ENCODE data around the gene RCL1.

RCL1 gene

GRCh38 chr9:4815381-4815956 lies 22.7 kb downstream of the RCL1 start:
- DNase-seq = no peak

DNA sequence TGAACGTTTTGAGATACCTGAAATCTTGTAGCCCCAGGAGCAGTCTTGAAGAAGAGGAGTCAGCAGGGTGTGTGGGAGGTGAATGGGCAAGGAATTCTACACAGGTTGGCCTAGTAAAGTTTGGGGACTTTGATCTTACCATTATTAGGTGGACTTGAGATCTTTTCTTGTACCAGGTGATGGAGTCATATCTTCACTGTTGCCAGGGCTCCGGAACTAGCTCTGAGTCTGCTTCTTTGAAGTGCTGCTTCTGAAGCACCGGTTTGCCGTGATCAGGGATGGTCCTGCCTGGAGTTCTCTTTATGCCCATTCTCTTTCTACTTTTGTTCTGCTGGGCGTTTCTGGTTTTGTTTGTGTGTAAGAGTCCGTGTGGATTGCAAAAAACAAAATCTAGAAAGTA lies 27.4 kb downstream of the RCL1 start:
- DNase-seq = no peak

- no peak for DNase-seq
These were observed 28.4 kb downstream of the RCL1 start for GRCh38 chr9:4821133-4821532.

GRCh38 chr9:4822057-4822456 lies 29.3 kb downstream of the RCL1 start:
- no peak for DNase-seq

DNA sequence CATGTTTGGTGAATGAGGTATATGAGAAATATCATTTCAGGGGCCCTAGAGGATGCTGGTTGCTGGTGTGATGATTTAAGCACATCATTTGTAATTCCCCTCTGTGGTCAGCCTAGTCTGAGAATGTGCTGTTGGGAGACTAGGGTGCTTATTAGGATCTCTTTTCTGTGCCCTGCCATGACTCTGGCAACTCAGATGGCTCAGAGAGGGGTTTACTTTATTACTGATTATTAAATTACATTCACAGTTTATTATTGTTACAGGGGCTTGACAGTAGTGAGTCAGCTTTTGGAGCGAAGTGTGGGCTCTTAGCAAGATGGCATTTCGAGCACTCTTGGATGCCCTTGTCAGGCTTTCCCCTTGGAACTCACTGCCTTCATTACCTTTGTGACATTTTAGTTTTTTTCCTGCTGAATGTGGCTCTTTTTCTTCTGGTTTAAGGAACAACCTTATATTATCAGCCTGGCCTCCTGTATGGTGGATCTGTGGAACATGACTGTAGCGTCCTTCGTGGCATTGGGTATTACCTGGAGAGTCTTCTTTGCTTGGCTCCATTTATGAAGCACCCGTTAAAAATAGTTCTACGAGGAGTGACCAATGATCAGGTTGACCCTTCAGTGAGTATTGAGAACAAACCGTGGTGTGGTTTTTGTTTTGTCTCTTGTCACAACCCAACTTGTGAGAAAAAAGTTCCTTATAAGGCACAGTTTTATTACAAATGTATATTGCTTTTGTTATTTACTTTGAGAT lies 33.8 kb downstream of the RCL1 start:
- DNase-seq = no peak

GRCh38 chr9:4827224-4827623 lies 34.5 kb downstream of the RCL1 start:
- no peak for DNase-seq

- no peak for DNase-seq
These were observed 36.0 kb downstream of the RCL1 start for GRCh38 chr9:4828761-4829160.

DNA sequence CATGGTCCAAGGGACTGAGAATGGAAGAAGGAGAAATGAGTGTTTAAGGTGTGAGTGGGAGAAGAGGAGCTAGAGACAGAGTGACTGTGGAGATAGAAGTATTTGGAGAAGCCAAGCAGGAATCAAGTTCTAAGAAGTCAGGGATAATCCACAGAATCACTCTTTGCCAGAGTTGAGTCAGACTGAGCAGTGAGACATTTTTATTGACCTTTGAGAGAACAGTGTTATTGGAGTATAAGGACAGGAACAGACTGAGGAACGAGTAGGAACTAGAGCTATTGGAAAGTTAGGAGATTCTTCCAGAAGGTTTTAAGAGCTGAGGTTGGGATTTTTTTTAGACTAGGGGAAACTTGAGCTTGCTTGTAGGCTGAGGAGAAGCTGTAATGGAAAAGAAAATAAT lies 37.2 kb downstream of the RCL1 start:
- no peak for DNase-seq

GRCh38 chr9:4830699-4831098 lies 38.0 kb downstream of the RCL1 start:
- no peak for DNase-seq

- no peak for DNase-seq
These were observed 38.4 kb downstream of the RCL1 start for GRCh38 chr9:4831119-4831518.

DNA sequence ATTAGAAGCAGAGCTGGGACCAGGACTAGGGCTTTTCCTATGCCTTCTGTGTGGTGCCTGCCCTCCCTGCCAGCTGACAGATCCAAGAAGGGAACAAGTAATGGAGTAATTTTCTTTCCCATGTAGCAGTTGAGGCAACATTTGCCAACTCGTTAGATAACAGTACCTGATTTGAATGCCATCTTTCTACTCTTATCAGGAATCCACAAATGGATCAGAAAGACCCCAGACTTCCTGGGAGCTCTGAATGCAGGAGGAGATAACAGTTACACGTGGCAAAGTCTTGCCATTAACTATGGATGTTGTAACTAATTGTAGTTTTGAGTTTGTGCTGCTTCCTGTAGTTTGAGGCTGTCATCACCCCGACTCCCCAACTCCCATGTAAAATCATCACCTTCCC lies 39.2 kb downstream of the RCL1 start:
- DNase-seq = no peak

- DNase-seq = no peak
These were observed 40.2 kb downstream of the RCL1 start for GRCh38 chr9:4832786-4833579.

DNA sequence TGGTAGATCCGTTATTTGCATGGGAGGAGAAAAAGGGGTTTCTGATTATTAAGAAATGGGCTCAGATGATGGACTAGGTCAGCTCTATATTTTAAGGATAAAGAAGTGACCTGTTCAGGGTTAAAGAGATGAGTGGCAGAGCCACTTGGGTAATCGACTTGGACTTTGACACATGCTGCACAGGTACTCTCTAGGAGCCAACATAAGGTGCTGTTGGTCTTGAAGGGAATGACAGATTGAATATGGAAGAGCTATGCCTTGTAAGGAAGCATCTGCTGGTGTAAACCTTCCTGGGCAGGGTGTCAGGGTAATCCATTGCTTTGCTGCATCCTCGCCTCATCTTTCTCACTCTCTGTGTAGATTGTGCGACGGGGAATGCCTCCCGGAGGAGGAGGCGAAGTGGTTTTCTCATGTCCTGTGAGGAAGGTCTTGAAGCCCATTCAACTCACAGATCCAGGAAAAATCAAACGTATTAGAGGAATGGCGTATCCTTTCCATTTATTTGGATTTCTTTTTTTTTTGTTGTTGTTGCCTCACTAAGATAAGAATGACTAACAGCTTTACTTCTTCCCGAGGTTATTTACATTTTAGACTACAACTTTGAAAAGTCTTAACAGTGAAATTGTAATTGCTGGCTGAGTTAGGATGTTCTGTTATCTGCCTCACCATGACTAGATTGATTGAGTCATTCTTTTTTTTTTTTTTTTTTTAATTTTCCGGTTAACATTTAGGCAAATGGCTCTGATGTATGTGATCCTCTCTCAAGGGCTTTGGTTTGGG lies 41.2 kb downstream of the RCL1 start:
- no peak for DNase-seq

GRCh38 chr9:4836676-4837075 lies 43.9 kb downstream of the RCL1 start:
- no peak for DNase-seq

DNA sequence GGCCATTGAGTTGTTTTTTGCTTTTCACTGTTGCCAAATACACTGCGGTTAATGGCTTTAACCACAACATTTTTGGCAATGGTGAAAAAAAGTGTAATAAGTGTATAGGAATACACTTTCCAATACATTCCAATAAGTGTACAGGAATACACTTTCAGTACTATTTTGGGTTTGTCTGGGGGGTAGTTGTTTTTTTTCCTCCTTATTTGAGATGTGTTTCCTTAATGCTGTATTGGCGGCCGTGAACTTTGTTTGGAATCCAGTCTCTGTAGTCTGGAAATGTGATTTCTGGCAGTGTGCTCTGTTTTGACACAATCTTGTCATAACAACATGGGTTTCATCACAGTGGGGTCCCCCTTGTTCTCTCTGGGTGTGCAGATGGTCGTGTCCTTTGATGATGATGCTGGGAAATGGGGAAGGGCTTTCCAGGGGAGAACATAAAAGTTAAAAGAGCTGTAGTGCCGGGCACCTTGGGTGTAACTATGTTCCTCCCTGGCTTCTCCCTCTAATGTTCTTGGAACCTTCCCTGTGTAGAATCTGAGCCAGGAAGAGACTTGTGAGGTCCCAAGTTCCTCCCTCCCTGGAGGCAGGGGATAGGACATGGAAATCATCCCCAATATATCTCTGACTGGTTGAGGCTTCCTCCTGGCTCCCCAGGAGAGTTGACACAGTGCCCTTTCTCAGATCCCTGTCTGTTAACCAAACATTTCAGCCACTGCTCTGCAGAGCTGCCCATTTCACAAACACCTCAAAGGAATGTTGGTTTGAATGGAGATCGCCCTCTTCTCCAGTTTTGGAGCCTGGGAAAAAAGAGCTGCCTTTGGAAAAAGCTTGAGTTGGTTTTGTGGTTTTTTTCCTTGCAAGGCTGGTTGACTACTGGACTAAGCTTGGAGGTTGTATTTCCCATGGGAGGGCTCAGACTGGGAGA lies 44.8 kb downstream of the RCL1 start:
- no peak for DNase-seq

DNA sequence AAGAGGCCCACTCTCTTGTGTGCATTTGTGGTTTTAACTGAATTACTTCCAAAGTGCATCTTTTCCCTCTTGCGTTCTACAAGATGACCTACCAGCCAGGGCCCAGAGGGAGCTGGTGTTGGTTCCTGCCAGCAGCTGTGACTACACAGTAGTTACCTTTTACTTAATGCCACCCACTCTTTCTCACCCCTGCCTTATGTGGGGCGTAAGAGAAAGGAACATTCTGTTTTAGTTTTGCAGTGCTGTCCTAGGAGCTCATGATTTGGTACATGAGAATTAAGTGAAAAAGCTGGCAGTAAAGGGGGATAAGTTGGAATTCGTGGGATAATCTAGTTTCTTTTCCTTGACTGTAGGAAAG lies 45.4 kb downstream of the RCL1 start:
- no peak for DNase-seq

DNA sequence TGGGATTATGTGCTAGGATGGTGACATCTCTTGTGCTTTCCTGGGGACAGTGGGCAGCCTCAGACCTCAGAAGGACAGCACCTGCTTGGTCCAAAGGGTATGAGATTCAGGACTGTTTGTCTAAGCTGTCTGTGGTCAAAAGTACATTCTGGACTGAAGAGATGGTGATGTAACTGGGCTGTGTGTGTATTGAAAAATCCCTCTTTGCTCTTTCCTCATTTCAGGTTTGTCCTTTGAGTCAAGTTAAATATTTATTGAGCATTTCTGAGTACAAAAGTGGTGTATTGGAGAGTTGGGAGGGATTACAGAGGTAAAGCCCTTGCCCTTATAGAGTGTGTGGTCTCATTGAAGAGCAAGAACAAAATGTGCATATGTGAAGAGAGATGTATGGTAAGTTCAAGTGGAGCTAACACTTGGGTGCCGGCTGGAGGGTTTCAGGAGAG lies 46.7 kb downstream of the RCL1 start:
- DNase-seq = no peak

GRCh38 chr9:4840018-4840417 lies 47.3 kb downstream of the RCL1 start:
- no peak for DNase-seq

- no peak for DNase-seq
These were observed 49.5 kb downstream of the RCL1 start for GRCh38 chr9:4842213-4842612.

DNA sequence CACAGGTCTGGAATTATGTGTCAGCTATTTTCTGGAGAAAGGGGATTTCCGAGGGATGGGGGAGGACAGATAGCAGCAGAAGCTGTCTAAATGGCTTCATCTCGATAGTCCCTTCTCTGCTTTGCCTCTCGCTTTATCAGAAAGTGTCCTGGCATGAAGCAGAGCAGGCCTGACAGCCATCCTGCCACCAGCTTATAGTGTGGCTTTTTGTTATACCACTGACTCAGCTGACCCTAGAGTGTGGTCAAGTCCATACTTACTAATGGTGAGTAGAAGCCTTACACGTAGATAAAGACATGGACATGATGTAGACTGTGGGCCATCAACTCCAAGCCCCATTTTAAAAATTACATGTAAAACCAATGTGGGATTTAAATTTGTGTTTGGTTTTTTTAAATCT lies 50.0 kb downstream of the RCL1 start:
- DNase-seq = no peak

DNA sequence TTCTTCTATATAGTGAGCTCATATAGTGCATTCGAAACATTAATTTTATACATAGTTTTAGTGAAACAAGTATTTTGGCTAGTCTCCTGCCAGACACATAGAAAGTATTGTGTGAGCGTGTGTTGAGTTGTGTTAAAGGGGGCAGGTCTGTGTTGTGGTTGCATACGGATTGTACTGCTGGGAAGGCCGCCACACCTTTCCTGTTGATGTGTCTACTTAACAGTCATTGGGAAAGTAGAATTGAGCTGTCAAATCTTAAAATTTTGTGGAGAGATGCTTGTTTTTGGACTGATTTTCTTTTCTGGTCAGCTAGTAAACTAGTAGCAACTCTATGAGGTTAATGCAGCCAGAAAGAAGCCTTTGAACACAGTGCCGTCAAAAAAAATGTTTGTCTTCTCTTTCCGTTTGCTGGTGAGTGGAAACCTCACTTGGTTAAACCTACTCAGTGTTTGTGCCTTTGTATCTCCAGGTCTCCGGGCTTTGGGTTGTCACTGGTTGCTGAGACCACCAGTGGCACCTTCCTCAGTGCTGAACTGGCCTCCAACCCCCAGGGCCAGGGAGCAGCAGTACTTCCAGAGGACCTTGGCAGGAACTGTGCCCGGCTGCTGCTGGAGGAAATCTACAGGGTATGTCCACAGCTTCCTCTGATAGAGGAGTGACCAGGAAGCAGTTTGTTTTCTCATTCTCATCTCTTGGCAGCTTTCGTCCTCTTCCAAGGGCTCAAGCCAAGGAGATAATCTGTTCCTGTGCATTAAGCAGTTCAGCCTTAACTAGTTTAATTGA lies 51.5 kb downstream of the RCL1 start:
- no peak for DNase-seq

Data from NCI-H2171 (cell line).